HG03280 (cell line): ENCODE results near the gene APEH.
"Not testable (repeated sequence)": the region's sequence is repeated elsewhere in the genome, so short reads cannot be mapped to it uniquely, and the experiment has no call there.

ENCODE experiments used
- ATAC-seq: cut with Tn5 transposase; IDR thresholded peaks from one replicate; pipeline ENCODE4 v1.9.1; 2021; ENCODE audit warnings: mild to moderate bottlenecking, moderate library complexity; ENCODE audit not compliant: unreplicated experiment

APEH gene

GRCh38 chr3:49689046-49689907 is 15.1 kb downstream of the APEH start, which contains the start of the genes MST1 and RNF123:
Gene MST1, minus strand, starts transcription at chr3:49689474. Its CDS starts 783 bp downstream, at chr3:49688691.
Gene RNF123, plus strand, starts transcription at chr3:49689557. Its CDS starts 1,609 bp downstream, at chr3:49691166.
- peak; percentile 66 for ATAC-seq

GRCh38 chr3:49689908-49690624 is 15.9 kb downstream of the APEH start:
- not testable (repeated sequence) for ATAC-seq

- not testable (repeated sequence) for ATAC-seq
Observed at GRCh38 chr3:49690856-49691255, 16.7 kb downstream of the APEH start.

- ATAC-seq: not testable (repeated sequence)
Observed at GRCh38 chr3:49691481-49691880, 17.3 kb downstream of the APEH start.

GRCh38 chr3:49694409-49695070 is 20.4 kb downstream of the APEH start:
- not testable (repeated sequence) for ATAC-seq

- ATAC-seq: not testable (repeated sequence)
Observed at GRCh38 chr3:49695350-49696015, 21.3 kb downstream of the APEH start.

GRCh38 chr3:49699281-49699979 is 25.3 kb downstream of the APEH start:
- no peak for ATAC-seq

- no peak for ATAC-seq
Observed at GRCh38 chr3:49700014-49700413, 25.9 kb downstream of the APEH start.

GRCh38 chr3:49700453-49701128 is 26.4 kb downstream of the APEH start:
- ATAC-seq: no peak

GRCh38 chr3:49701388-49702077 is 27.4 kb downstream of the APEH start:
- no peak for ATAC-seq

GRCh38 chr3:49702672-49703071 is 28.5 kb downstream of the APEH start:
- ATAC-seq: no peak

GRCh38 chr3:49703443-49703927 is 29.3 kb downstream of the APEH start:
- ATAC-seq: peak; percentile 69

- no peak for ATAC-seq
Observed at GRCh38 chr3:49703956-49704355, 29.8 kb downstream of the APEH start.

- no peak for ATAC-seq
Observed at GRCh38 chr3:49704629-49705028, 30.5 kb downstream of the APEH start.

- no peak for ATAC-seq
Observed at GRCh38 chr3:49705390-49705960, 31.3 kb downstream of the APEH start.

- no peak for ATAC-seq
Observed at GRCh38 chr3:49706456-49707112, 32.4 kb downstream of the APEH start.

GRCh38 chr3:49707113-49707480 is 32.9 kb downstream of the APEH start:
- ATAC-seq: no peak

- ATAC-seq: no peak
Observed at GRCh38 chr3:49709852-49710251, 35.7 kb downstream of the APEH start.
